HUDEP-2 (cell line): ENCODE data around the gene ENPP6.
"Not testable (repeated sequence)": the region's sequence is repeated elsewhere in the genome, so short reads cannot be mapped to it uniquely, and the experiment has no call there.

ENCODE experiments used
- DNase-seq, 76 experiments: peaks; one replicate each; lab custom pipeline; 2025; ENCODE audit not compliant: unreplicated experiment in 76 of 76; lab: John Stamatoyannopoulos, UW

Gene ENPP6

GRCh38 chr4:184066584-184067300 is 150.9 kb downstream of the ENPP6 start:
- no peak for DNase-seq

- no peak for DNase-seq
Observed at GRCh38 chr4:184064877-184065276, 152.8 kb downstream of the ENPP6 start.

DNA sequence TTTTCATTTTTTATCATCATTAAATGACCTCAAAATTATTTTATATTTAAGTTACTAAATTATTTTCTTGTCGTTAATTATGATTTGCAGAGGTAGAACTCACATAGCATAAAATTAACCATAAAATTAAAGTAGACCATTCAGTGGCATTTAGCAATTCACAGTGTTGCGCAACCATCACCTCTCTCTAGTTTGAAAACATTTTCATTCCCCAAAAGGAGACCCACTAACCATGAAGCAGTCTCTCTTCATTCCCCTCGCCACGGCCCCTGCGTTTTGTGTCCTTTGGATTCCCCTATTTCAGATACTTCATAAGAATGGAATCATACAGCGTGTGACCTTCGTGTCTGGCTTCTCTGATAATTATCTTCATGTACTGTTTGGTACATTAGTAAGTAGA is 154.9 kb downstream of the ENPP6 start:
- no peak for DNase-seq

DNA sequence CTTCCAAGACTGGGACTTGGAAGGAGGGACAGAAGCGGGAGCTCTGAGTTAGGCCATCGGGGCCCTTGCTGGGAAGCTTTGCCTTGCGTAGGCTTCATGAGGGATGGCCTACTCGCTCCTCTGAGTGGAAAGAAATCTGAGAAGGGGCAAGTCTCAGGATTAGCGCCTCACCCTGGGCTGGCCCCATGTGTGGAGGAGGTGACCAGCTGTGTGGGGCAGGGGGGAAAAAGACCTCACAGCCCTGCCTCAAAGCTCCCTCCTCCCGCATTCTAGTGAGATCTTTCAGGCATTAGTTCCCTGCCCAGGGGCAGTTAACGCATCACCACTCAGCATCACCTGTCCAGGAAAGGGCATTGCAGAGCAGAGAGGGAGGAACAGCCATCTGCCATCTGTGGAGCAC is 156.1 kb downstream of the ENPP6 start:
- no peak for DNase-seq

DNA sequence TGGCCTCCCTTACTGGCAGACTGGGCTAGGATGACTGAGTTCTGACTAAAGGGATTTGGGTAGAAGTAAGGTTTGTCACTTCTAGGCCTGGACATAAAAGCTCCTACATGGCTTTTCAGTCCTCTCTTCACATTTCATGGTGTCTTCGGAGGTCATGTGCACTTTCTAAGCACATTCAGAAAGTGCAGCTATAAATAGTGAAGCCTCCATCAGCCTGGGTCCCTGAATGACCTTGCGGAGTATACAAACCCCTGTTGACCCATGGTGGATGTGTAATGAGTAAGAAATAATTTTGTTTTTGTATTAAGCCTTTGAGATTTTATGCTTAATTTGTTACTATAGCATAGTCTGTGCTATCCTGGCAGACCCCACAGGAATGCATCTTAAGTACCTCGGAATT is 158.6 kb downstream of the ENPP6 start:
- DNase-seq = no peak

DNA sequence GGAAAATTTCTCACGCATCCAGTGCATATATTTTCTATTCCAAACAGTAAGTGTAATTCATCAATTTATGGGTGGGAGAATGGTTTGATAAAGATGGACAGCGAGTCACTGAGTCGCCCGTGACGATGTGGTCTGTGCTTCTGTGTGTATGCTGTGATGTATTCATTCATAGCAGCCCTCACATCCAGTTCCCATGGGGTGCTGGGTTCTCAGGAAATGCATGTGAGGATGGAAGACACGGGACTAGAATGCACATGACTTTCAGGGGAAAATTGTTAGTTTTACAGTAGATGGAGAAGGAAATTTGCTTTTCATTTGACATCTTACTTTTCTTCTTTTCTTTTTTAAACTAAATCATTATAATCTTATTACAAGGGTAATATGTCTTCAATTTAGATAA is 159.6 kb downstream of the ENPP6 start:
- DNase-seq = no peak

GRCh38 chr4:184056877-184057276 is 160.8 kb downstream of the ENPP6 start:
- DNase-seq = no peak

DNA sequence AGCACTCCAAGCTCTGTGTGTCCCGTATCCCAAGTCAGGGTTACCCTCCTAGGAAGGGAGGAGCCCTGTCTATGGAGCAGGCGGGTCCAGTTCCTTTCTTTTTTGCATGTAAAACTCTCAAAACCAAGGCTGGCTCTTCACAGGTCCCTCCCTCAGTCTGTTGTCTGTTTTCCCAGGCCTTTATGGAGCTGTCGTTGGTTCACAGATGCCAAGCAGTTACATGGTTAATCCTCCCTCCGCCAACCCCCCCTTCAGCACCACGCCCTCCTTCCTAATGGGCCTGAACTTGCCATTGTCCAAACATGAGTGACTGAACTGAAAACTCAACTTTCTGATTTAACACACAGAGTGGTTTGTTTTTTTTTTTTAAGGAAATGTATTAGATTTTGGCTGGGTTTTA is 164.2 kb downstream of the ENPP6 start:
- DNase-seq = no peak

- no peak for DNase-seq
Observed at GRCh38 chr4:184052616-184053015, 165.1 kb downstream of the ENPP6 start.

GRCh38 chr4:184051262-184051661 is 166.4 kb downstream of the ENPP6 start:
- not testable (repeated sequence) for DNase-seq

DNA sequence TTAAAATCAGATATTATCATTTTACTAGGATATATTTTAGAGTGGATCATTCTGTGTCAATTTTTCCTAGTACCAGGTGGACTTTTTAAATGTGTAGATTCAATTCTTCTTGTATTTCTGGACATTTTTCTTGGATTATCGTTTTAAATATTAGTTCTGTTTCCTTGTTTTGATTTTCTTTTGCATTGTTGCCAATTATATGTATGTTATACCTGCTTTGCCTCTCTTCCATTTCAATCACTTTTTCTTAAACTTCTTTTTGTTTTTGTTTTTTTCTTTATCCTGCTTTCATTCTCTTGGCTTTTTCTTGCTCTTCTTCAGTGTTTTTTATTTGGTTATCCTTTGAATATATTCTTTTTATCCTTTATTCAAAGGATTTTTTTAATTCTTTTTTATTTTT is 171.5 kb downstream of the ENPP6 start:
- DNase-seq = no peak

GRCh38 chr4:184041156-184041555 is 176.5 kb downstream of the ENPP6 start:
- no peak for DNase-seq

- no peak for DNase-seq
Observed at GRCh38 chr4:184039963-184040383, 177.7 kb downstream of the ENPP6 start.
